NT2/D1 (cell line): ENCODE results near the gene BMX.

Experiments used
- DNase-seq: peaks from one replicate; pipeline ENCODE4 v3.0.0-alpha.2; 2011; ENCODE audit warnings: low read depth, low spot score
- H3K27me3 ChIP-seq: 2 replicates; pipeline ENCODE4 v1.6.0; 2011; ENCODE audit warnings: mild to moderate bottlenecking; ENCODE audit not compliant: insufficient read length, insufficient read depth
- H3K36me3 ChIP-seq: 2 replicates; pipeline ENCODE4 v1.6.1; 2011; ENCODE audit warnings: mild to moderate bottlenecking, low read length, mixed read lengths; ENCODE audit not compliant: insufficient read depth, insufficient read length
- H3K4me1 ChIP-seq: 2 replicates; pipeline ENCODE4 v1.5.1; 2011; ENCODE audit not compliant: insufficient read depth, insufficient read length
- H3K4me3 ChIP-seq: 2 replicates; pipeline ENCODE4 v1.5.1; 2011; ENCODE audit warnings: low read depth; ENCODE audit not compliant: insufficient read length
- H3K9ac ChIP-seq: 2 replicates; pipeline ENCODE4 v1.6.0; 2011; ENCODE audit warnings: low read depth; ENCODE audit not compliant: insufficient read length
- H3K9me3 ChIP-seq: 2 replicates; pipeline ENCODE4 v1.5.1; 2011; ENCODE audit warnings: mild to moderate bottlenecking, low read length; ENCODE audit not compliant: insufficient read depth
- SUZ12 ChIP-seq: IDR thresholded peaks from 2 replicates; pipeline ENCODE4 v1.6.1; 2011; ENCODE audit not compliant: insufficient read length, insufficient read depth; ENCODE audit errors: extremely low read depth
- YY1 ChIP-seq: IDR thresholded peaks from 2 replicates; pipeline ENCODE4 v1.6.1; 2011; ENCODE audit not compliant: insufficient read length, insufficient read depth
- ZNF274 ChIP-seq: IDR thresholded peaks from 2 replicates; pipeline ENCODE4 v1.6.1; 2011; ENCODE audit warnings: mild to moderate bottlenecking, low read depth, low read length

Gene BMX

GRCh38 chrX:15567267-15567666 lies 66.7 kb downstream of the BMX start:
- no peak overlapping the region for H3K4me3 ChIP-seq
- no peaks in the 10 kb centered on the region for H3K9me3 ChIP-seq
- no peak overlapping the region for H3K9ac ChIP-seq
- no peak for DNase-seq
- no peaks in the 10 kb centered on the region for H3K4me1 ChIP-seq
- TF ChIP-seq YY1 (no peak), ZNF274 (no peak), SUZ12 (no peak)
- no peaks in the 10 kb centered on the region for H3K27me3 ChIP-seq
- H3K36me3 ChIP-seq: no peaks in the 10 kb centered on the region

GRCh38 chrX:15567886-15568616 lies 67.4 kb downstream of the BMX start:
- no peak overlapping the region for H3K4me3 ChIP-seq
- H3K9ac ChIP-seq: no peak overlapping the region
- no peaks in the 10 kb centered on the region for H3K4me1 ChIP-seq
- H3K36me3 ChIP-seq: no peaks in the 10 kb centered on the region
- no peaks in the 10 kb centered on the region for H3K27me3 ChIP-seq
- DNase-seq: no peak
- TF ChIP-seq ZNF274 (no peak), YY1 (no peak), SUZ12 (no peak)
- no peaks in the 10 kb centered on the region for H3K9me3 ChIP-seq

GRCh38 chrX:15570145-15570544 lies 69.5 kb downstream of the BMX start:
- Histone ChIP-seq H3K9ac (no peak overlapping the region), H3K4me1 (no peaks in the 10 kb centered on the region), H3K4me3 (no peak overlapping the region), H3K27me3 (no peaks in the 10 kb centered on the region), H3K36me3 (no peaks in the 10 kb centered on the region), H3K9me3 (no peaks in the 10 kb centered on the region)
- no peak for DNase-seq
- no peak for TF ChIP-seq ZNF274
- no peak for TF ChIP-seq YY1
- TF ChIP-seq SUZ12: no peak

GRCh38 chrX:15574017-15574416 lies 73.4 kb downstream of the BMX start:
- H3K4me3 ChIP-seq: no peak overlapping the region
- H3K9me3 ChIP-seq: no peaks in the 10 kb centered on the region
- TF ChIP-seq ZNF274 (no peak), SUZ12 (no peak), YY1 (no peak)
- no peaks in the 10 kb centered on the region for H3K36me3 ChIP-seq
- H3K9ac ChIP-seq: no peak overlapping the region
- no peaks in the 10 kb centered on the region for H3K27me3 ChIP-seq
- no peaks in the 10 kb centered on the region for H3K4me1 ChIP-seq
- DNase-seq: no peak

- Histone ChIP-seq H3K27me3 (no peaks in the 10 kb centered on the region), H3K4me1 (no peaks in the 10 kb centered on the region), H3K36me3 (no peaks in the 10 kb centered on the region), H3K4me3 (no peak overlapping the region), H3K9me3 (no peaks in the 10 kb centered on the region), H3K9ac (no peak overlapping the region)
- TF ChIP-seq ZNF274 (no peak), SUZ12 (no peak), YY1 (no peak)
- no peak for DNase-seq
These were observed 75.4 kb downstream of the BMX start for GRCh38 chrX:15576019-15576418.

DNA sequence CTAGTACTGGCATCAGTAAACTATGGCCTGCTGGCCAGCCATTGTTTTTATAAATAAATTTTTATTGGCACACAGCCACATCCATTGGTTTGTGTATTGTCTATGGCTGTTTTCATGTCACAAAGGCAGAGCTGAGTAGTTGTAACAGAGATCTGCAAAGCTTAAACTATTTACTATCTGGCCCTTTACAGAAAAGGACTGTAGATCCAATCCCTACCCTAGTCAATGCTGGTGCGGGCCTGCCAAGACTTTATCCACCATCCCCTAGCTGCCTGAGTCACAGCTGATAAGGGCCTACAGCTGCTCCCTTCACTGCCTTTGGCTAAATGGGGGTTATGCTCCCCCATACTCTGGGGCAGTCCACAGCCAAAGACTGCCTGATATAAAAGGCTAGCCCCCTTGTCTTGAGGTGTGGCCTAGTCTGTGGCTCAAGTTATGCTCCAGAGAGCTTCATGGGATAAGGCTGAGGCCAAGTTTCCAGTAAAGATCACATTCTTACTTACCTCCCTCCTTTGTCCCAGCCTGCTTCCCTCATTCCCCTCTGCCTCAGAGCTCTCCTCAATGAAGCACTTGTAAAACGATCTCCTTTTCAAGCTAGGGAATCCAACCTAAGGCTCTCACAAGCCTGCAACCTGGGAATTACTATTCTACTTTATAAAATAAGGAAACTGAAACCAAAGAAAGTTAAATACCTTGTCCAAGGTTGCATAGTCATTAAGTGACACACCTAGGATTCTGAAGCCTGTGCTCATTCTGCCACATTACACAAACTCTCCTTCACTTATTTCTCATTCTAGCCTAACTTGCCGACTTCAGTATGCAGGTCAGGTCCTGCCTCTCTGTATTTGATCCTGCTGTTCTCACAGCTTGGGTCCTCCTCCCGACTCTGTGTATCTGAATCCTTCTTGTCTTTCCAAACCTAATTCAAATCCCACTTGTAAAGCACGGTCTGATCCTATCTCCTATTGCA lies 79.5 kb downstream of the BMX start:
- H3K4me3 ChIP-seq: no peak overlapping the region
- H3K4me1 ChIP-seq: no peaks in the 10 kb centered on the region
- H3K9me3 ChIP-seq: no peaks in the 10 kb centered on the region
- no peaks in the 10 kb centered on the region for H3K36me3 ChIP-seq
- TF ChIP-seq ZNF274 (no peak), SUZ12 (no peak), YY1 (no peak)
- no peak for DNase-seq
- H3K27me3 ChIP-seq: no peaks in the 10 kb centered on the region
- no peak overlapping the region for H3K9ac ChIP-seq

DNA sequence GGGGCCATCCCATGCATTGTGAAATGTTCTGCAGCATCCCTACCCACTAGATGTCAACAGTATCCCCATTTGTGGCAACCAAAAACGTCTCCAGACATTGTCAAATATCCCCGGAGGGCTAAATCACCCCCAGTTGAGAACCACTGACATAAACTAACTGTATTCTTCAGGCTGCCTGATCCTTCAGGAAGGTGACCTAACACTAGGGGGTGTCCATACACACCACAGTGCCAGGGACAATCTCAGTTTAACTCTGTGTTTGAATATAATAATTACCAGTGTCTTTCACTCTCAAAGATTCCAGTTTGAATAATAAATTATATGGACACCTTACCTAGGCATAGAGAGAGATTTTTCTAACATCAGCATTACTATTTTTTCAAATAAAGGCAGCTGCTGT lies 93.8 kb downstream of the BMX start:
- H3K9me3 ChIP-seq: no peaks in the 10 kb centered on the region
- H3K36me3 ChIP-seq: no peaks in the 10 kb centered on the region
- TF ChIP-seq SUZ12 (no peak), YY1 (no peak), ZNF274 (no peak)
- no peaks in the 10 kb centered on the region for H3K27me3 ChIP-seq
- no peak overlapping the region for H3K9ac ChIP-seq
- no peak overlapping the region for H3K4me3 ChIP-seq
- H3K4me1 ChIP-seq: no peaks in the 10 kb centered on the region
- no peak for DNase-seq
